ENCODE data around the gene IFI35.

The IFI35 gene

DNA sequence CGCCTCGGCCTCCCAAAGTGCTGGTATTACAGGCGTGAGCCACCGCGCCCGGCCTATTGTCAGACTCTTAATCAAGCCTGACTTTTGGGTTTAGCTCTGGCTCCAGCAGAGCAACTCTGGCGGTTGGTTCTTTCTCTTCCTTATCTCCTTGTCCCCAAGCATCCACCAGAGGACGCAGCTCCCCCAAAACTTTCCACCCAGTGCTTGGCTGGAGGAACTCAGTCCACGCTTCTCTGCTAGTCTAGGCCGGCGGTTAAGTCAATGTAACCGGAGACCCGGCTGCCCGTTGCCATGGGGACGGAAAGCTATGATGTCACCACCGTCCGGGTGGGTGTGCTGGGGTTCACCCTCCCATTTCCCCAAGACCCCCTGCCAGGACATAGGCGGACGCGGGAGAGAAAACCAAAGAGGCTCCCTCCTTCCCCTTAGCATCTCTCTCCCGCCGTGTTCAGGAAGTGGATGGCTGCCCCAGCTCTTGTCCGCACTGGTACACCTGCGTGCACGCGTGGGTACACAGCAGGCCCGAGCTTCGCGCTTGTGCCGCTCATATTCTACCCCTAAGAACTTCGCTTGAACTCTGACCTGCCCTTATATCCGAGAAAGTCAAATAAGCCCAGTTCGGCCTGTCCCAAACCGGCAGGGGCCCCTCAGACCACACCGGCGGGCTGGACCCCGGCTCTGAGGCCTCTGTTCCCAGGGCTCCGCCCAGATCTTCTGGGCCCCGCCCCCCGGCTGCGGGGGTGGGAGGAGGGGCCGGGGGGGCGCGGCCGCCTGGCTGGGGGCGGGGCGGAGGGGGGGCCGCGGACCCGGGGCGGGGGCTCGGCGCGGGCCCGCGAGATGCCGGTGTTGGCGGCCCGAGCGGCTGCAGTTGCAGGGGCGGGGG is 18.1 kb downstream of the IFI35 start, which contains the start of gene RND2:
Gene RND2, plus strand, starts transcription at position 825 of the 883 bp plus-strand sequence. CDS start 117 bp downstream, outside the sequence.
- Histone ChIP-seq H3K27ac (ENCODE audit: low read length) (no peak within 1 kb of the TSS), H3K36me3 (ENCODE audit: control insufficient read depth, insufficient read depth, low read length) (no peaks in the 10 kb centered on the region), H3K4me1 (ENCODE audit: control insufficient read depth, insufficient read depth, low read length) (peaks cover 16% of the 10 kb centered on the region), H3K4me3 (ENCODE audit: low read length) (peak within 1 kb of the TSS; percentile 53), H3K9me3 (ENCODE audit: control insufficient read depth, insufficient read depth, low read length) (no peaks in the 10 kb centered on the region), H3K27me3 (ENCODE audit: control insufficient read depth, insufficient read depth, low read length) (no peaks in the 10 kb centered on the region)
- DNase-seq (ENCODE audit: low read depth, low spot score) = peak; percentile 96
- no CpG with 5 or more reads among the region's 61 CpGs for WGBS (ENCODE audit: insufficient coverage, insufficient read length)

DNA sequence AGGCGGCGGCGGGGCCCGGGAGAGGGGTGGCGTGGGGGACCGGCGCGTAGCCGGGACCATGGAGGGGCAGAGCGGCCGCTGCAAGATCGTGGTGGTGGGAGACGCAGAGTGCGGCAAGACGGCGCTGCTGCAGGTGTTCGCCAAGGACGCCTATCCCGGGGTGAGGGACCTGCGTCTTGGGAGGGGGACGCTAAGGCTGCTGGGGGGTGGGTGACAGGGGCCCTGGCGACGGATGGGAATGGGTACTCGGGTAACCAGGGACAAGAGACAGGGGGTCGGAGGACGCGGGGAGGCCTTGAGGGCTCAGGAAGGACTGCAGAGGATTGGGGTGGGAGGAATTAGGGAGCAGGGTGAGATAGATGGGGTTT is 18.7 kb downstream of the IFI35 start:
- Histone ChIP-seq H3K27ac (ENCODE audit: low read length) (no peak overlapping the region), H3K4me3 (ENCODE audit: low read length) (peak overlapping the region; percentile 53), H3K27me3 (ENCODE audit: control insufficient read depth, insufficient read depth, low read length) (no peaks in the 10 kb centered on the region), H3K36me3 (ENCODE audit: control insufficient read depth, insufficient read depth, low read length) (no peaks in the 10 kb centered on the region), H3K4me1 (ENCODE audit: control insufficient read depth, insufficient read depth, low read length) (peaks cover 16% of the 10 kb centered on the region), H3K9me3 (ENCODE audit: control insufficient read depth, insufficient read depth, low read length) (no peaks in the 10 kb centered on the region)
- no peak for DNase-seq (ENCODE audit: low read depth, low spot score)
- WGBS (ENCODE audit: insufficient coverage, insufficient read length) = no CpG with 5 or more reads among the region's 27 CpGs

DNA sequence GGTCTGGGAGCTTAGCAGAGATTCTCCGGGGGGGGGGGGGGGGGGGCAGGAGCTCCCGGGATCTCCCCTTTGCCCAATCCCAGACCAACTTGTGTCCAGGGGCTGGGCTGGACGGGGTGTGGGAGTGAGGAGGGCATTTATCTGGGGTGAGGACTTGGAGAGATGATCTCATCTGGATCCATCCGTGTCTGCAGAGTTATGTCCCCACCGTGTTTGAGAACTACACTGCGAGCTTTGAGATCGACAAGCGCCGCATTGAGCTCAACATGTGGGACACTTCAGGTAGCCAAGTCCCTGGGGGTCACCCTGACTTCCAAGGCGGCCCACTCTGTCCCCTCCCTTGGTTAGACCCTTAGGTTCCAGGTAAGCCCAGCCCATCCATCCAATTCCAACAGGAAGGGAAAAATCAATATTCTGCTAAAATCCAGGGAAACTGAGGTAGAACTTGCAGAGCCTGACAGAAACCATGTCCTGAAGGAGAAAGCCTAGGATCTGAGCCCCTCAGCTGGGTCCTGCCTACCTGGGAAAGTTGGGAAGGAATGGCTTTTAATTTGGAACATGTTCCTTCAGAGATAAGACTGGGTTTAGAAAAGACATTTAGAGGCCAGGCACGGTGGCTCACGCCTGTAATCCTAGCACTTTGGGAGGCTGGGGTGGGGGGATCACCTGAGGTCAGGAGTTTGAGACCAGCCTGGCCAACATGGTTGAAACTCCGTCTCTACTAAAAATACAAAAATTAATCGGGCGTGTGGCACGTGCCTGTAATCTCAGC is 19.4 kb downstream of the IFI35 start:
- no CpG with 5 or more reads among the region's 16 CpGs for WGBS (ENCODE audit: insufficient coverage, insufficient read length)
- no peaks in the 10 kb centered on the region for H3K27me3 ChIP-seq (ENCODE audit: control insufficient read depth, insufficient read depth, low read length)

DNA sequence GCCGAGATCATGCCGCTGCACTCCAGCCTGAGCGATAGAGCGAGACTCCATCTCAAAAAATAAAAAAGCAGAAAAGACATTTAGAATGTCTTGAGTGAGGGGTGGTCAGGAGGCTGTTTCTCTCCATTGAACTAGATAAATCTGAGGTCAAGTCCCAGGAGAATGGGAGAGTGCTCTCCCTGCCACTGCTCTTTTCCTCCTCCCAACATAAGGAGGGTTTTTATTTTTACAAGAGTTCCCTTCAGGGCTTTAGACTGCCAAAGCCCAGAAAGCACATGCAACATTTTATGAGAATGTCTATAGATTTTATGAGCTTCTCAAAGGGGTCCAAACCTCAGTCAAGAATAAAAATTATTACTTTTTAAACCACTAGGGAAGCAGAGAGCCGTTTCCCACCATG is 20.0 kb downstream of the IFI35 start:
- H3K4me1 ChIP-seq (ENCODE audit: control insufficient read depth, insufficient read depth, low read length) = peaks cover 16% of the 10 kb centered on the region
- no CpG with 5 or more reads among the region's 5 CpGs for WGBS (ENCODE audit: insufficient coverage, insufficient read length)

More for the DNA sequence above, 19.4 kb downstream of the IFI35 start:
- Histone ChIP-seq H3K4me1 (ENCODE audit: control insufficient read depth, insufficient read depth, low read length) (peaks cover 16% of the 10 kb centered on the region), H3K9me3 (ENCODE audit: control insufficient read depth, insufficient read depth, low read length) (no peaks in the 10 kb centered on the region), H3K4me3 (ENCODE audit: low read length) (peak overlapping the region; percentile 53; the same call in 1 of the 2 replicates), H3K36me3 (ENCODE audit: control insufficient read depth, insufficient read depth, low read length) (no peaks in the 10 kb centered on the region), H3K27ac (ENCODE audit: low read length) (no peak overlapping the region)
- no peak for DNase-seq (ENCODE audit: low read depth, low spot score)

DNA sequence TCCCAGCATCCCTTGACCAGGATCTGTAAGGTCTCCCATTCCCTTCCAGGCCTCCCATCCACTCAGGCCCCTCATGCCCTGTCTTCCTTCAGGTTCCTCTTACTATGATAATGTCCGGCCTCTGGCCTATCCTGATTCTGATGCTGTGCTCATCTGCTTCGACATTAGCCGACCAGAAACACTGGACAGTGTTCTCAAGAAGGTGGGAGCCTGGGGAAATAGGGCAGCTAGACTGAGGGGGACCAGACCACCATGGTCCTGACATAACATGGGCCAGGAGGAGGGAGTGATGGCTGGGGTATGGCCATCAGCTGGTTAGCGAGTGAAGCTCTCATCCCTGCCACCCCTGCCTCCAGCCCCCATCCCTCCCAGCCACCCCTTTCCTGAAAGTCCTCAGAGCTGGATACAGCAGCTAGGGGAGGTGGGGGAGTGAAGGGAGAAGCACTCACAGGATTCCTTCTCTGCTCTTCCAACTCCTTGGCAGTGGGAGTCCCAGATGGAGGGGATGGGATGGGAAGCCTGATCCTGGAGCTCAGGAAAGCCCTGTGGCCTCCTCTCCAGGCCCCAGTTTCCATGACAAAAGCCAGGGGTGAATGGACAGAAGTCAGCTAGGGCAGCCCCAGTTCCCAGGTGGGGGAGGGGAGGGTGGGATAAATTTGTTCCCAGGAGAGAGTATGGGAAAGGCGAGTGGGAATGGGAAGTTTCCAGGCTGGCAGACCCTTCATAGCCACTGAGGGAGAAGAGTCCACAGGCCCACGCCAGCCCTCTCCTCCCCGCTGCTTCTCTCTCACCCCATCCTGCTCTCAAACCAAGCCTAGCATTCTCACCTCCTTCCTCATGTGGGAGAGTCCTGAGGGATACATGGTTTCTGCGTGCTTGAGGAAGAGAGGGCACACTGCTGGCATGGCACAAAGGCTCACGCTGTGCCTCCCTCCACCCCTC is 20.8 kb downstream of the IFI35 start:
- Histone ChIP-seq H3K27me3 (ENCODE audit: control insufficient read depth, insufficient read depth, low read length) (no peaks in the 10 kb centered on the region), H3K9me3 (ENCODE audit: control insufficient read depth, insufficient read depth, low read length) (no peaks in the 10 kb centered on the region), H3K36me3 (ENCODE audit: control insufficient read depth, insufficient read depth, low read length) (no peaks in the 10 kb centered on the region), H3K4me1 (ENCODE audit: control insufficient read depth, insufficient read depth, low read length) (peaks cover 16% of the 10 kb centered on the region), H3K4me3 (ENCODE audit: low read length) (no peak overlapping the region), H3K27ac (ENCODE audit: low read length) (no peak overlapping the region)
- DNase-seq (ENCODE audit: low read depth, low spot score) = no peak
- WGBS (ENCODE audit: insufficient coverage, insufficient read length) = no CpG with 5 or more reads among the region's 9 CpGs

More for the DNA sequence above, 20.0 kb downstream of the IFI35 start:
- no peaks in the 10 kb centered on the region for H3K36me3 ChIP-seq (ENCODE audit: control insufficient read depth, insufficient read depth, low read length)
- no peaks in the 10 kb centered on the region for H3K27me3 ChIP-seq (ENCODE audit: control insufficient read depth, insufficient read depth, low read length)
- no peaks in the 10 kb centered on the region for H3K9me3 ChIP-seq (ENCODE audit: control insufficient read depth, insufficient read depth, low read length)
- H3K27ac ChIP-seq (ENCODE audit: low read length) = no peak overlapping the region
- no peak overlapping the region for H3K4me3 ChIP-seq (ENCODE audit: low read length)
- DNase-seq (ENCODE audit: low read depth, low spot score) = no peak

DNA sequence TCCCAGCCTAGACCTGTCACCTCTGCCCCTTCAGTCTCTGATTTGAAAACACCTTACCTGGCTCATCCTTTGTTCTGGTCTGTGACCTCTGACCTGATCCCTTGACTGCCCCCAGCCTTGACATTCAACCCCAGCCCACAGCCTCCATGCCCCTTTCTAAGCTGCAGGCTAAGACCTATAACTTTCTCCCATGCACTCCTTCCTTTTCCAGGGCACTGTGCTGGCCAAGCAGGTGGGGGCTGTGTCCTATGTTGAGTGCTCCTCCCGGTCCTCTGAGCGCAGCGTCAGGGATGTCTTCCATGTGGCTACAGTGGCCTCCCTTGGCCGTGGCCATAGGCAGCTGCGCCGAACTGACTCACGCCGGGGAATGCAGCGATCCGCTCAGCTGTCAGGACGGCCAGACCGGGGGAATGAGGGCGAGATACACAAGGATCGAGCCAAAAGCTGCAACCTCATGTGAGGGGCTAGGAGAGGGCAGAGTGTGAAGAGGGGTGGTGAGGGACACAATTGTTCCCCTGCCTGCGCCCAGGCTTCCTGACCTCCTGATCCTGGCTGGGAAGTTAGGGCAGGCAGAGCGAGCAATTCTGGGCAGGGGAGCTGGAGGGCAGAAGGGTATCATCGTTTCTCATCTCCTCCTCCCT is 21.8 kb downstream of the IFI35 start:
- Histone ChIP-seq H3K9me3 (ENCODE audit: control insufficient read depth, insufficient read depth, low read length) (no peaks in the 10 kb centered on the region), H3K4me1 (ENCODE audit: control insufficient read depth, insufficient read depth, low read length) (peaks cover 18% of the 10 kb centered on the region), H3K27ac (ENCODE audit: low read length) (no peak overlapping the region), H3K36me3 (ENCODE audit: control insufficient read depth, insufficient read depth, low read length) (no peaks in the 10 kb centered on the region), H3K27me3 (ENCODE audit: control insufficient read depth, insufficient read depth, low read length) (no peaks in the 10 kb centered on the region), H3K4me3 (ENCODE audit: low read length) (no peak overlapping the region)
- WGBS (ENCODE audit: insufficient coverage, insufficient read length) = no CpG with 5 or more reads among the region's 17 CpGs
- no peak for DNase-seq (ENCODE audit: low read depth, low spot score)

DNA sequence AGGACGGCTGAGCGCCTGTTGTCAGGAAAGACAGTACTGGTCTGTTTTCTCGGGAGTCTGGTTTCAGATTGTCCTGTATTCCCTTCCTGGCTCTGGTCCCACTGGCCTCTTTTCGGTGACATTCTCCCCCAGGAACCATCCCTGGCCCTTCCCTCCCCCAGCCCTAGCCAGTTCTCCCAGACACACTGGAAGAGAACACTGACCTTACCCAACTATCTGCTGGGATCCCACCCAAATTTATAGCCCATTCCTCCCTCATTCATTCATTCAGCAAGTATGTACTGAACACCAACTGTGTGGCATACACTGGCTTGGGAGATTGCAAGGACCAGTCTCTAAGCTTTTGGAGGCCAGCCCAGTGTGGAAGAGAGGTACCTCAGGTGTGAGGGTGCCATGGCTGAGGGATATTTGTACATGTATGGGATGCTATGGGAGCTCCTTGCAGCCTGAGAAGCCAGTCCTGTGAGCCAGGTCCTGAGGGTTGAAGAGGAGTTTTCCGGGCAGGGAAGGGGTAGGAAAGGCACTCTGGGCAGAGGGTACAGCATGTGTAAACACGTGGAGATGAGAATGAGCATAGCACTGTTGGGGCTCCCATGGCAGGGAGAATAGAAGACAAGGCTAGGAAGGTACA is 23.7 kb downstream of the IFI35 start:
- no CpG with 5 or more reads among the region's 6 CpGs for WGBS (ENCODE audit: insufficient coverage, insufficient read length)
- H3K27me3 ChIP-seq (ENCODE audit: control insufficient read depth, insufficient read depth, low read length) = no peaks in the 10 kb centered on the region
- H3K4me3 ChIP-seq (ENCODE audit: low read length) = no peak overlapping the region
- DNase-seq (ENCODE audit: low read depth, low spot score) = no peak
- H3K4me1 ChIP-seq (ENCODE audit: control insufficient read depth, insufficient read depth, low read length) = peaks cover 23% of the 10 kb centered on the region
- no peaks in the 10 kb centered on the region for H3K9me3 ChIP-seq (ENCODE audit: control insufficient read depth, insufficient read depth, low read length)
- no peak overlapping the region for H3K27ac ChIP-seq (ENCODE audit: low read length)
- no peaks in the 10 kb centered on the region for H3K36me3 ChIP-seq (ENCODE audit: control insufficient read depth, insufficient read depth, low read length)

DNA sequence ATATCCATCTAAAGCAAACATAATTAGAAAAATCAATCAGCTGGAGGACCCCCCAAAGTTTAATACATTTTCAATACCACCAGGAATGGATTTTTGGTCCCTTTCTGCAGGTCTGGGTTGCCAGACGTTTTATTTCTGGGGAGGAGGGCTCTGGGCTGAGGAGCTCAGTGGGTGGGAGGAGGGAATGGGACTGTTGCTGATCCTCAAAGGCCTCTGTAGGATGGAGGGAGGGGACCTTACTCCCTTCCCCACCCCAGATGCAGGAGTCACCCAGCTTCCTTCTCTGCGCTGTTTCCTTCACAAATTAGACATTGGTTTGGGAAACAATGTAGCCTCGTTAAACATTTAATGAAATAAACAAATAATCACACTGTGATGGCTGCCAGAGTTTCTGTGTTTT is 25.1 kb downstream of the IFI35 start:
- H3K4me3 ChIP-seq (ENCODE audit: low read length) = no peak overlapping the region
- no peaks in the 10 kb centered on the region for H3K9me3 ChIP-seq (ENCODE audit: control insufficient read depth, insufficient read depth, low read length)
- no peaks in the 10 kb centered on the region for H3K36me3 ChIP-seq (ENCODE audit: control insufficient read depth, insufficient read depth, low read length)
- no CpG with 5 or more reads among the region's 3 CpGs for WGBS (ENCODE audit: insufficient coverage, insufficient read length)
- H3K27me3 ChIP-seq (ENCODE audit: control insufficient read depth, insufficient read depth, low read length) = no peaks in the 10 kb centered on the region
- DNase-seq (ENCODE audit: low read depth, low spot score) = no peak
- H3K4me1 ChIP-seq (ENCODE audit: control insufficient read depth, insufficient read depth, low read length) = peaks cover 20% of the 10 kb centered on the region
- H3K27ac ChIP-seq (ENCODE audit: low read length) = no peak overlapping the region

DNA sequence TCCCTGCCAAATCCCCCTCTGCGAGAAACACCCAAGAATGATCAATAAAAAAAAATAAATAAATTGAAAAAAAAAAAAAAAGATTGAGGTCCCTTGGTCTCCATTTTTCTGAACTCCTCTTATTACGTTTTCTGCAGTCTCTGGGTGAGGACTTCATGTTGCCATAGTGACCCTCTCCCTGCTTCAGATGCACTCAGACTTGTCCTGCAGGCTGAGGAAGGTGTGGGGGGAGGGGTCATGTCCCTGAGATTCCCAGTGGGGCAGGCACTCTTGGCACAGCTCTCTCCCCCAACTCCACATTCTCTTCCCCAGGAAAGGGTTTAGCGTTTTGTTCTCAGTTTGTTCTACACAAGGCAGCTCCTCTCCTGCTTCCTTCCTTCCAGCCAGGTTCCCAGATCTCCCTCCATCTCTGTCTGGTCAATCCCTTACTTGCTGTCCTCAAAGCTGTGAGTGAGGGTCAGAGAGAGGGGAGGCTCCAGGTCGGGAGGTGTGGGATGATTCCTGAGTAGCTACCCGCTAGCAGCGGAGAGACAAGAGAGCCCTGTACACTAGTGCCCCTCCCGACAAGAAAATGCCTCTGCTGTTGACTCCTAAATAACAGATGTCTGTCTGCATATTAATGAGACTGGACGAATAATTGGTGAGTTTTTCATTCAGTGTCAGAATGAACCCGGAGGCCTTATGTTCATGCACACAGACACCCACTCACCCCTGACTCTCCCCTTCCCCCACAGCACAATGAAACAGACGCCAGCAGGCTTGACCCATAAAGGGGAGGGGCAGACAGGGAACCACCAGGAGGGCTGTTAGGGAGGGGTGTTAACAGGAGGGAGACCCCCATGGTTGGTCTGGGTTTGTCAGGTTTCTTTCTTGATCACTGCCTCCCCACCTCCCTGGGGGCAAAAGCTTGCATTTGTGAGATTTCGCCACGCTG is 27.6 kb downstream of the IFI35 start:
- H3K9me3 ChIP-seq (ENCODE audit: control insufficient read depth, insufficient read depth, low read length) = no peaks in the 10 kb centered on the region
- no peaks in the 10 kb centered on the region for H3K36me3 ChIP-seq (ENCODE audit: control insufficient read depth, insufficient read depth, low read length)
- DNase-seq (ENCODE audit: low read depth, low spot score) = no peak
- H3K4me3 ChIP-seq (ENCODE audit: low read length) = no peak overlapping the region
- no peak overlapping the region for H3K27ac ChIP-seq (ENCODE audit: low read length)
- H3K27me3 ChIP-seq (ENCODE audit: control insufficient read depth, insufficient read depth, low read length) = no peaks in the 10 kb centered on the region
- peaks cover 7% of the 10 kb centered on the region; the same call in 1 of the 2 replicates for H3K4me1 ChIP-seq (ENCODE audit: control insufficient read depth, insufficient read depth, low read length)
- no CpG with 5 or more reads among the region's 12 CpGs for WGBS (ENCODE audit: insufficient coverage, insufficient read length)

Measured in iPS DF 6.9 (cell line).